GM19328 (cell line): Measurements from ENCODE around the gene MRAP2.
"Not testable (repeated sequence)": the region's sequence is repeated elsewhere in the genome, so short reads cannot be mapped to it uniquely, and the experiment has no call there.

Source experiments
- ATAC-seq: cut with Tn5 transposase; IDR thresholded peaks from one replicate; pipeline ENCODE4 v1.9.1; 2021; ENCODE audit warnings: mild to moderate bottlenecking, moderate library complexity; ENCODE audit not compliant: unreplicated experiment

MRAP2 gene

GRCh38 chr6:84028350-84028749 is 5.2 kb upstream of the MRAP2 start:
- ATAC-seq = no peak

GRCh38 chr6:84032000-84032399 is 1.6 kb upstream of the MRAP2 start:
- ATAC-seq = not testable (repeated sequence)

- no peak for ATAC-seq
Observed at GRCh38 chr6:84035484-84035883, 1.9 kb downstream of the MRAP2 start.

DNA sequence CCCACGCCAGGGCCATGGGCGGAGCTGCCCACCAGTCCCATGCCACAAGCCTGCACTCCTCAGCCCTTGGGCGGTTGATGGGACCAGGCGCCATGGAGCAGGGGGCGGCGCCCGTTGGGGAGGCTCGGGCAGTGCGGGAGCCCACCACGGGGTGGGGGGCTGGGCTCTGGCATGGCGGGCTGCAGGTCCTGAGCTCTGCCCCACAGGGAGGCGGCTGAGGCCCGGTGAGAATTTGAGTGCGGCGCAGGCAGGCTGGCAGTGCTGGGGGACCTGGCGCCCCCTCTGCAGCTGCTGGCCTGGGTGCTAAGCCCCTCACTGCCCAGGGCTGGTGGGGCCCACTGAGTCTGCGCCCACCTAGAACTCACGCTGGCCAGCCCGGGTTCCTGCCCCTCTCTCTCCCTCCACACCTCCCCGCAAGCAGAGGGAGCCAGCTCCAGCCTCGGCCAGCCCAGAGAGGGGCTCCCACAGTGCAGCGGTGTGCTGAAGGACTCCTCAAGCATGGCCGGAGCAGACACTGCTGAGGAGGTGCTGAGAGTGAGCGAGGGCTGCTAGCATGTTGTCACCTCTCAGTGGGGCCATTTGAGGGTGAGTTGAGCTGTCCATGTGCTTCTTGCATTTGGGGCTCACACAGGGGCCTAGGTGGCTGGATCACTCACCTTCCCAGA is 4.0 kb downstream of the MRAP2 start:
- ATAC-seq = no peak

GRCh38 chr6:84042603-84043002 is 9.0 kb downstream of the MRAP2 start:
- no peak for ATAC-seq

DNA sequence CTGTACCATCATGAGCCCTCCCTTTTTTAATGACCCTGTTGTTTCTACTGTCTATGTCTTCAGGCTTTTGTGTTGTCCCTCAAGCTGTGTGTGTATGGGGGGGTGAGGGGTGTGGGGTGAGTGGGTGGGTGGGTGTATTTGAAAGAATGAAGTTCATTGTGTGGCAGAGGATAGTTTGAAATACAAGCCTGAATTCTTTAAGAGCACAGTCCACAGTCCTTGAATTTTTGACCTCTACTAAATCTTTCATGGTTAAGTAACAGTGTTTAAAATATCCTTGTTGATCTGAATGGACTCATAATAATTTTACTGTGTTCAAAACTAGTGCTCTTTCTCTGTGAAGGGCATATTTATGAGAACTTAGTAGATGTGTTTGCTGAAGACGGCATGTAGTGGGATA is 10.0 kb downstream of the MRAP2 start:
- no peak for ATAC-seq

DNA sequence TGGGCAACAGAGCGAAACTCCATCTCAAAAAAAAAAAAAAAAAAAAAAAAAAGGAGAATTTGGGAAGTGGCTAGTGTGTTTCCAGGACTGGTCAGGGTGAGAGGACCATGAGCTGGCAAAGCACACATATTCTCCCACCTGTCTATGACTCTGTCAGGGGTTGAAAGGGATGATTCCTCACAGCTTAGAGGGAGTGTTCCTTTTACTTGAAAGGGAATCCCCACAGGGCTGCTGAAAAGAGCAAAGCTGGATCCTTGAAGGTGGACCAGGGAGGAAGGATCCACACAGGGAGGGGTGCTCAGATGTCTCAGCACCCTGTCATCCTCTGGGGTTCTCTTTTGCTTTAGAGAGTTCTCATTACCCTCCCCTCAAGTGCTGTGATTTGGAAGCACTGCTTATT is 13.2 kb downstream of the MRAP2 start:
- ATAC-seq = no peak

DNA sequence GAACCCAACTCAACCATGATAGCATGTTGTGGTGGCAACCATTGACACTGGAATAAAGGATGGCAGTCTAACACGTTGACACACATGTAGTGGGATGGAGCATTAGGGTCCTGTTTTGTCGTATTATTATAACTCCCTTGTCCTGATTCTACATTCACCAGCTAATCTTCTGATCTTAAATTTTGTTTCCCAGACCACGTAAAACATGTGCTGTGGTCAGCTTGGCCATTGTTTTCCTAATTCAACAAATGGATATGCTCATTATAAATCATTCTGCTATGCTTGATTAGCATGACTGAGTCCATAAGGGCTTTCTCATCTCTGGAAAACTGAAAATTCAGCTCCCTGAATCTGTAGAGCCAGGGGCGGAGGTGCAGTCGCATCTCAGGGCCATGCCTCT is 15.0 kb downstream of the MRAP2 start:
- ATAC-seq = no peak

GRCh38 chr6:84050408-84050807 is 16.8 kb downstream of the MRAP2 start:
- no peak for ATAC-seq

- ATAC-seq = no peak
Observed at GRCh38 chr6:84052204-84052882, 18.8 kb downstream of the MRAP2 start.

DNA sequence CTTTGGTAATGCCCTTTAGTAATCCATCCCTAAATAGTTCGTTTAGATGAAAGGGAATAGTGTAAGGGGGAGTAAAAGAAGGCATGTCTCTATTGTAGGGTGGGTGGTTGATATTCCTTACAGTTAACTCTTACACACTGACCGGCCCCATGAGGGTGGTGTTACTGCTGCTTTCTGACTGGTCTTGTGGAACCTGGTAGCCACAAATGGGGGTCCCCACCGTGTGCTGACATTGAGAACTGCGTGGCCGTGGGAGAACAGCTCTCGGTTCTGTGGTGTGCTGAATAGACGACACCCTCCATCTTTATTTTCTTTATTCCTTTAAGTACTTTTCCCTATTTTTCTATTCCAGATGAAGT is 19.3 kb downstream of the MRAP2 start:
- ATAC-seq = no peak

GRCh38 chr6:84055647-84056046 is 22.1 kb downstream of the MRAP2 start:
- ATAC-seq = no peak

DNA sequence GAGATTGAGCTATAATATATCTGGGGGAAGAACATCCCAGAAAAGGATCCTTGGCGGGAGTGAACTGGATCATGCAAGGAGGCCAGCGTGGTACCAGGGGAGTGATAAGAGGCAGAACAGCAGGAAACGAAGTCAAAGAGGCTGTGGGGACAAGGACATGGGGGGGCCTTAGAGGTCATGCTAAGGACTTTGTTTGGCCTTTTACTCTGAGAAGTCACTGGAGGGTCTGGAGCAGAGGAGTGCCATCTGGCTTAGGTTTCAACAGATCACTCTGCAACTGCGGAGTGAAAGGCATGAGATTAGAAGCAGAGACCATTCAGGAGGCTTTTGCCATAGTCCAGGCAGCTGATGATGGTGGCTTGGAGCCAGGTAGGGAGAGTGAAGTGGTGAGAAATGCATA is 24.3 kb downstream of the MRAP2 start:
- no peak for ATAC-seq

DNA sequence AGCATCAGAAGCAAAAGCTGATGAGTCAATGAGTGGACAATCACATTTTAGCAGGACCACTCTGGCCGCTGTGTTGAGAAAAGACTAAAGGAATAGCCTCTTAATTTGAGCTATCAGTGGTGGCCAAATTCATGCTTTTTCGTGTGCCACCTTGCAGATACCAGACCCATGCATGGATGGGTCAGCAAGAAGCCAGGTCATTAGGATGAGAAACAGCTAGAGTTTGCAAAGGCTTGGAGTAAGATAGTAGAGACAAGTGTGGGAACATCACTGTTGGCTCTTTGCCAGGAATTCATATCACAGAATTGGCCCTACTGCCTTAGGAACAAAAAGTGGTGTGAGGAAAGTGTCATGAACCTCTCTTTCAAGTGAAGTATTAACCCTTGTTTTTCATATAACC is 25.5 kb downstream of the MRAP2 start:
- ATAC-seq = no peak

- no peak for ATAC-seq
Observed at GRCh38 chr6:84061174-84061573, 27.6 kb downstream of the MRAP2 start.

DNA sequence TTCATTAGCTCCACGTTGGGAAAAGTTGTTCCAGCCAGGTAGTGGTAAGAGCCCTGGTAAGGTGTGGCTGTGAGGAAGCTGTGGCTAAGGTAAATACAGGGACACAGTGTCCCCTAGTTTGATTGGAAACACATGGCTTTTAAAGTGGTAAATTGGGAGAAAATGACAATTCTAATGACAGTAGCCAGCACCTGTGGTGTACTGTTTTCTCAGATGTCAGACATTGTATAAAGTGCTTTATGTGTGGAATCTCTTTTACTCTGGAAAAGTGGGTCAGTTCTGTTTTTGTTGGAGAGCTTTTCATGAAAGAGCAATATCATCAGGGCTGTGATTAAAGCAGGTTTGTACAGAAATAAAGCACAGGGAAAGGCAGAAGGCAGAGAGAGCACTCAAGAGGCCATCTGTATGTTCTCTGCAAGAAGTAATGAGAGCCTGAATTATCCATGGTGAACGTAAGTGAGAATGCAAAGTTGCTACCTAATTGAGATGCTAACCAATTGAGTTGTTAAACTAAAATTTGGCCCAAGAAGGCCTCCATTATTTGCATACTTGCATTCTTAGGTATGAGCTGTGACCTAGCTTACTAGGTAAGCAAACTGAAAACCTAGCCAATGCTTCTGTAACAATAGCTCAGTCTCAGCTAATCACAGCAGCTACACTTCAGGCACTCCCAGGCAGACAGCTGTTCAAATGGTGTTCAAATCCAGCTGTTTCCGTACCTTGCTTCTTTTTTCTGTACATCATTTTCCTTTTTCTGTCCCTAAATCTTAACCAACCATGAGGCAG is 28.2 kb downstream of the MRAP2 start:
- no peak for ATAC-seq

DNA sequence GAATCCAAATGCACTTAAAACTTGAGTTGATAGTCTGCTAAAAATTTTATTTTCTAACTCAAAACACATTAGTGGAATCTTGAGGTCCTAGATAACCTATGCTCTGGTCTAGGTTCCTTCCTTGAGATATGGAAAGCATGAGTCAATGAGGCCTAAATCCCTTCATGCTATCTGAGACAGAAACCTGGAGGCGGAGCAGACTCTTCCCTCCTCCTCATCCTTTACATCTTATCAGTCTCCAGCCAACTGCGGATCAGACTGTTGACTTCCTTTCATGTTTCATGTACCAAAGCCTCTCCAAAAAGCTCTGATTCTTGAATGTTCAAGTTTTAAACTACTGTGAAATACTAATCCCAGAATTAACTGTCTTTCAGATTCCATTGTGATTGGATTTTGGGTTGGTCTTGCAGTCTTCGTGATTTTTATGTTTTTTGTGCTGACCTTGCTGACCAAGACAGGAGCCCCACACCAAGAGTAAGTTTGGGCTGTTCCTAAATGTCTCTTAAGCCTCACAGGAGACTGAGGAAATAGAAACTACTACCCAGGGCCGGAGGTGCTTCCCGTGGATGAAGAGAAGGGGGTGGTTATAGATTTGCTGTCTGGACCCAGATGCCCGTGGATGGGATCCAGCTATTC is 29.1 kb downstream of the MRAP2 start:
- no peak for ATAC-seq

- ATAC-seq = no peak
Observed at GRCh38 chr6:84065693-84066290, 32.2 kb downstream of the MRAP2 start.

GRCh38 chr6:84066536-84066935 is 33.0 kb downstream of the MRAP2 start:
- no peak for ATAC-seq

GRCh38 chr6:84068873-84069272 is 35.3 kb downstream of the MRAP2 start:
- not testable (repeated sequence) for ATAC-seq

GRCh38 chr6:84072442-84072997 is 38.9 kb downstream of the MRAP2 start:
- no peak for ATAC-seq
